Hepatocyte (in vitro differentiated cells): ENCODE measurements around the gene MCMBP.

Source experiments
- EZH2 ChIP-seq: fragments of 200-600 bp; sonication (generic); IDR thresholded peaks from 2 replicates; pipeline ENCODE4 v1.6.1; 2016; ENCODE audit warnings: antibody characterized with exemption, mild to moderate bottlenecking, borderline replicate concordance
- EZH2phosphoT487 ChIP-seq: fragments of 200-600 bp; sonication (generic); IDR thresholded peaks from one replicate; pipeline ENCODE4 v1.6.1; 2018; ENCODE audit warnings: antibody characterized with exemption, mild to moderate bottlenecking, low read depth, moderate library complexity; ENCODE audit not compliant: unreplicated experiment, severe bottlenecking
- TF ChIP-seq, protein P1 (sequence below): fragments of 200-600 bp; sonication (generic); IDR thresholded peaks from 2 replicates; pipeline ENCODE4 v1.5.1; 2016; ENCODE audit warnings: antibody characterized with exemption, mild to moderate bottlenecking; ENCODE audit not compliant: poor library complexity

DNA sequence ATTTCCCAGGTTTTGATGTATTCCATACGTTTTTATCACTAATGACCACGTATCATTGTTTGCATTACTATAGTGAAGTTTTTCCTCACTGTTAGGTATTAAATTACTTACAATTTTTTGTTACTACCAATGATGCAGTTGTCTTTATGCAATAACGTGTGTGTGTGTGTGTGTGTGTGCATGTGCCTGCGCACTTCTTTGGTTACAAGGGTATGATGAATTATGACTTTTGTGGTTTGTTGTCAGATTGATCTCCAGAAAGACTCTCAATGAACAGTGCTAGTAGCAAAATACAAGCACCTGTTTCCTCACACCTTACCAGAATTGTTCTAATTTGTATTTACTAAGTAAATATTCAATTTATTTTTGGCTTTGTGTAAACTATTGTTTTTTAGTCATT is 51.5 kb downstream of the MCMBP start:
- TF ChIP-seq, protein P1, sequence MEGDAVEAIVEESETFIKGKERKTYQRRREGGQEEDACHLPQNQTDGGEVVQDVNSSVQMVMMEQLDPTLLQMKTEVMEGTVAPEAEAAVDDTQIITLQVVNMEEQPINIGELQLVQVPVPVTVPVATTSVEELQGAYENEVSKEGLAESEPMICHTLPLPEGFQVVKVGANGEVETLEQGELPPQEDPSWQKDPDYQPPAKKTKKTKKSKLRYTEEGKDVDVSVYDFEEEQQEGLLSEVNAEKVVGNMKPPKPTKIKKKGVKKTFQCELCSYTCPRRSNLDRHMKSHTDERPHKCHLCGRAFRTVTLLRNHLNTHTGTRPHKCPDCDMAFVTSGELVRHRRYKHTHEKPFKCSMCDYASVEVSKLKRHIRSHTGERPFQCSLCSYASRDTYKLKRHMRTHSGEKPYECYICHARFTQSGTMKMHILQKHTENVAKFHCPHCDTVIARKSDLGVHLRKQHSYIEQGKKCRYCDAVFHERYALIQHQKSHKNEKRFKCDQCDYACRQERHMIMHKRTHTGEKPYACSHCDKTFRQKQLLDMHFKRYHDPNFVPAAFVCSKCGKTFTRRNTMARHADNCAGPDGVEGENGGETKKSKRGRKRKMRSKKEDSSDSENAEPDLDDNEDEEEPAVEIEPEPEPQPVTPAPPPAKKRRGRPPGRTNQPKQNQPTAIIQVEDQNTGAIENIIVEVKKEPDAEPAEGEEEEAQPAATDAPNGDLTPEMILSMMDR: no peak
- TF ChIP-seq EZH2 (no peak), EZH2phosphoT487 (no peak)
